IMR-90 (cell line): ENCODE measurements around the gene PACC1. TPM values are rescaled to one million over a fixed set of nuclear protein-coding genes. Genes with fewer than 3 reads are reported as not detected.

Source experiments
- ATAC-seq: fragments of 200-7000 bp; cut with Tn5 transposase; 2 replicates; pipeline ENCODE4 v1.9.1; 2020; ENCODE audit warnings: low read depth, mild to moderate bottlenecking, moderate library complexity
- BruUV-seq: library from RNA; stranded (reverse); fragments of 400-500 nt; replicated peaks from 2 replicates; lab custom pipeline; 2021; lab: Mats Ljungman, UMichigan
- CTCF ChIA-PET: fragments of 300-600 bp; formaldehyde crosslinking; extraction: SDS; loops from one replicate; lab custom pipeline; 2021; ENCODE audit warnings: antibody characterized with exemption; lab: Yijun Ruan, JAX
- POLR2A ChIA-PET: fragments of 300-600 bp; sonication (Branson Sonifier 250); formaldehyde crosslinking; loops from one replicate; lab custom pipeline; 2022; ENCODE audit warnings: antibody characterized with exemption; ENCODE audit not compliant: unreplicated experiment; lab: Charles Lee
- DNase-seq: peaks from one replicate; pipeline ENCODE4 v3.0.0; 2013
- H2AFZ ChIP-seq: replicated peaks from 2 replicates; pipeline ENCODE3; 2013; ENCODE audit warnings: low read length, mild to moderate bottlenecking; ENCODE audit not compliant: poor library complexity
- H2AK5ac ChIP-seq: 2 replicates; pipeline ENCODE4 v1.6.1; 2013; ENCODE audit warnings: low read depth, low read length, inconsistent platforms
- H2AK9ac ChIP-seq: replicated peaks from 2 replicates; pipeline ENCODE3; 2013; ENCODE audit warnings: mild to moderate bottlenecking, low read depth, low read length, moderate library complexity; ENCODE audit not compliant: poor library complexity
- H2BK120ac ChIP-seq: 2 replicates; pipeline ENCODE4 v1.6.1; 2013; ENCODE audit warnings: low read depth, low read length, inconsistent platforms
- H2BK15ac ChIP-seq: 3 replicates; pipeline ENCODE4 v1.6.1; 2013; ENCODE audit warnings: low read depth, low read length, inconsistent platforms
- H2BK20ac ChIP-seq: 2 replicates; pipeline ENCODE4 v1.6.1; 2013; ENCODE audit warnings: low read depth, mild to moderate bottlenecking, inconsistent platforms, low read length, moderate library complexity
- H2BK5ac ChIP-seq: 2 replicates; pipeline ENCODE4 v1.6.1; 2013; ENCODE audit warnings: mild to moderate bottlenecking, low read depth, low read length, inconsistent platforms; ENCODE audit not compliant: poor library complexity, severe bottlenecking
- H3K14ac ChIP-seq: replicated peaks from 2 replicates; pipeline ENCODE4 v1.6.1; 2013; ENCODE audit warnings: low read depth, low read length, inconsistent platforms
- H3K18ac ChIP-seq: 2 replicates; pipeline ENCODE4 v1.6.1; 2013; ENCODE audit warnings: low read depth, low read length, control low read depth
- H3K23ac ChIP-seq: 2 replicates; pipeline ENCODE4 v1.6.1; 2013; ENCODE audit warnings: low read depth, low read length, inconsistent platforms
- H3K27ac ChIP-seq: 2 replicates; pipeline ENCODE4 v1.5.1; 2013; ENCODE audit warnings: mild to moderate bottlenecking, control low read depth, low read length; ENCODE audit not compliant: insufficient read depth
- H3K27me3 ChIP-seq: 2 replicates; pipeline ENCODE4 v1.6.1; 2013; ENCODE audit warnings: low read length; ENCODE audit not compliant: control insufficient read depth, insufficient read depth
- H3K36me3 ChIP-seq: 2 replicates; pipeline ENCODE4 v1.6.1; 2013; ENCODE audit warnings: low read length, mixed read lengths; ENCODE audit not compliant: control insufficient read depth, insufficient read depth
- H3K4ac ChIP-seq: 2 replicates; pipeline ENCODE4 v1.6.1; 2013; ENCODE audit warnings: low read depth, low read length, inconsistent platforms
- H3K4me1 ChIP-seq: 2 replicates; pipeline ENCODE4 v1.6.1; 2013; ENCODE audit warnings: low read length, mixed read lengths; ENCODE audit not compliant: control insufficient read depth, insufficient read depth
- H3K4me2 ChIP-seq: 2 replicates; pipeline ENCODE4 v1.6.1; 2013; ENCODE audit warnings: low read depth, mild to moderate bottlenecking, control low read depth, low read length, moderate library complexity
- H3K4me3 ChIP-seq: 2 replicates; pipeline ENCODE4 v1.5.1; 2013; ENCODE audit warnings: low read depth, mild to moderate bottlenecking, control low read depth, low read length, moderate library complexity; ENCODE audit not compliant: insufficient read depth
- H3K56ac ChIP-seq: 2 replicates; pipeline ENCODE4 v1.6.1; 2013; ENCODE audit warnings: low read length, inconsistent platforms; ENCODE audit not compliant: insufficient read depth; ENCODE audit errors: extremely low read depth
- H3K79me1 ChIP-seq, 2 experiments: 2 replicates each; pipeline ENCODE4 v1.6.1; 2013; ENCODE audit warnings: low read length in 2 of 2, inconsistent platforms in 1 of 2, low read depth in 1 of 2
- H3K9ac ChIP-seq: 2 replicates; pipeline ENCODE4 v1.6.1; 2013; ENCODE audit warnings: low read depth, low read length, control low read depth
- H3K9me1 ChIP-seq: 2 replicates; pipeline ENCODE4 v1.6.1; 2013; ENCODE audit warnings: low read length, inconsistent platforms; ENCODE audit not compliant: insufficient read depth
- H3K9me3 ChIP-seq: 2 replicates; pipeline ENCODE4 v1.6.1; 2013; ENCODE audit warnings: low read length; ENCODE audit not compliant: control insufficient read depth, insufficient read depth
- H4K20me1 ChIP-seq: 2 replicates; pipeline ENCODE4 v1.6.1; 2013; ENCODE audit warnings: low read length, inconsistent platforms; ENCODE audit not compliant: insufficient read depth
- H4K5ac ChIP-seq: 2 replicates; pipeline ENCODE4 v1.6.1; 2013; ENCODE audit warnings: mild to moderate bottlenecking, low read depth, low read length, control low read depth
- H4K8ac ChIP-seq, 2 experiments: 2 replicates each; pipeline ENCODE4 v1.6.1; 2013; ENCODE audit warnings: low read depth in 2 of 2, low read length in 2 of 2, control low read depth in 1 of 2, inconsistent platforms in 1 of 2
- H4K91ac ChIP-seq: 2 replicates; pipeline ENCODE4 v1.6.1; 2013; ENCODE audit warnings: low read depth, low read length, inconsistent platforms; ENCODE audit not compliant: insufficient read depth
- BHLHE40 ChIP-seq: fragments of 150-350 bp; IDR thresholded peaks from 2 replicates; pipeline ENCODE4 v1.6.1; 2016; ENCODE audit warnings: mild to moderate bottlenecking, low read depth, low read length
- CEBPB ChIP-seq: IDR thresholded peaks from 2 replicates; pipeline ENCODE4 v1.6.1; 2012; ENCODE audit warnings: low read depth, low read length, improper control_type of control experiment
- CHD1 ChIP-seq: IDR thresholded peaks from 2 replicates; pipeline ENCODE4 v1.6.1; 2012; ENCODE audit warnings: low read depth, low read length, improper control_type of control experiment
- CTCF ChIP-seq: conservative IDR thresholded peaks from 2 replicates; pipeline ENCODE4 v1.5.1; 2012; ENCODE audit warnings: mild to moderate bottlenecking, low read depth, low read length, improper control_type of control experiment
- ELK1 ChIP-seq: fragments of 150-350 bp; IDR thresholded peaks from 2 replicates; pipeline ENCODE4 v1.6.1; 2016; ENCODE audit warnings: low read depth, mild to moderate bottlenecking, low read length, moderate library complexity, borderline replicate concordance
- FOS ChIP-seq: fragments of 150-350 bp; IDR thresholded peaks from 2 replicates; pipeline ENCODE4 v1.6.1; 2016; ENCODE audit warnings: low read depth, low read length
- MAFK ChIP-seq: IDR thresholded peaks from 2 replicates; pipeline ENCODE4 v1.6.1; 2012; ENCODE audit warnings: low read depth, low read length, improper control_type of control experiment
- MAZ ChIP-seq: IDR thresholded peaks from 2 replicates; pipeline ENCODE4 v1.6.1; 2012; ENCODE audit warnings: low read depth, mild to moderate bottlenecking, low read length, improper control_type of control experiment, moderate library complexity, borderline replicate concordance
- MXI1 ChIP-seq: IDR thresholded peaks from 2 replicates; pipeline ENCODE4 v1.6.1; 2012; ENCODE audit warnings: low read depth, mild to moderate bottlenecking, low read length, moderate library complexity, borderline replicate concordance
- POLR2A ChIP-seq: IDR thresholded peaks from 2 replicates; pipeline ENCODE4 v1.6.1; 2012; ENCODE audit warnings: mild to moderate bottlenecking, low read depth, low read length
- RAD21 ChIP-seq: IDR thresholded peaks from 2 replicates; pipeline ENCODE4 v1.6.1; 2012; ENCODE audit warnings: low read length, improper control_type of control experiment
- RCOR1 ChIP-seq: IDR thresholded peaks from 2 replicates; pipeline ENCODE4 v1.6.1; 2012; ENCODE audit warnings: mild to moderate bottlenecking, low read length, improper control_type of control experiment; ENCODE audit not compliant: insufficient replicate concordance
- RFX5 ChIP-seq: IDR thresholded peaks from 2 replicates; pipeline ENCODE4 v1.8.0; 2012; ENCODE audit warnings: low read depth, mild to moderate bottlenecking, low read length, moderate library complexity
- SMC3 ChIP-seq: fragments of 150-350 bp; IDR thresholded peaks from 2 replicates; pipeline ENCODE4 v1.6.1; 2016; ENCODE audit warnings: low read depth, mild to moderate bottlenecking, antibody characterized with exemption, low read length, moderate library complexity
- USF2 ChIP-seq: fragments of 150-350 bp; IDR thresholded peaks from 2 replicates; pipeline ENCODE4 v1.6.1; 2017; ENCODE audit warnings: mild to moderate bottlenecking, antibody characterized with exemption, low read length, low read depth
- WGBS, 2 experiments: methylation state at CpG; one replicate each; pipeline versions ENCODE4 v1.1.5 to v1.1.7; 2013; ENCODE audit warnings: missing lambda C conversion rate in 2 of 2; ENCODE audit not compliant: insufficient read length in 1 of 2; ENCODE audit errors: extremely low coverage in 2 of 2; 5-methylcytosine and 5-hydroxymethylcytosine counted together
- dilution Hi-C: fragments of 300-500 bp; cut with HindIII; formaldehyde crosslinking; loops from one replicate; pipeline ENCODE4 v1.14.3; 2018; ENCODE audit warnings: low sequenced_read_pairs; ENCODE audit not compliant: unreplicated experiment
- in situ Hi-C: fragments of 300-500 bp; cut with MboI; formaldehyde crosslinking; loops from 3 replicates; pipeline ENCODE4 v1.14.3; 2019; ENCODE audit warnings: low sequenced_read_pairs, inconsistent platforms, mixed read lengths
- intact Hi-C: fragments of 100-400 bp; cut with micrococcal nuclease; formaldehyde crosslinking; loops from 2 replicates; pipeline ENCODE4 v1.10.0; 2022
- polyA plus RNA-seq, 3 experiments: library from polyadenylated mRNA; depleted of rRNA; stranded (reverse); fragments of >200 nt; gene quantifications; 2 replicates each; pipeline ENCODE4 v1.2.3, GENCODE V29; 2012; ENCODE audit warnings: low replicate concordance in 1 of 3
- total RNA-seq: library from RNA; depleted of rRNA; stranded (reverse); fragments of >200 nt; gene quantifications from 2 replicates; pipeline ENCODE4 v1.2.3, GENCODE V29; 2012

PACC1 gene
- total and polyA plus RNA-seq, 2 of the 4 experiments (the other 2 are of a cell fraction) = 8.6 to 13.4 TPM

- no peak overlapping the region for H3K4ac ChIP-seq
- intact Hi-C loops = no loop called here
- no peak overlapping the region for H4K91ac ChIP-seq
- DNase-seq = no peak
- H2AFZ ChIP-seq = no peak overlapping the region
- H4K5ac ChIP-seq = no peak overlapping the region
- H3K56ac ChIP-seq = no peak overlapping the region
- no peak overlapping the region for H3K23ac ChIP-seq
- no peaks in the 10 kb centered on the region for H3K4me1 ChIP-seq
- H3K18ac ChIP-seq = no peak overlapping the region
- H4K20me1 ChIP-seq = no peaks in the 10 kb centered on the region
- H3K27me3 ChIP-seq = no peaks in the 10 kb centered on the region
- H3K4me2 ChIP-seq = no peak overlapping the region
- TF ChIP-seq RCOR1 (no peak), ELK1 (no peak), BHLHE40 (no peak), SMC3 (no peak), RFX5 (no peak), MAZ (no peak), CHD1 (no peak), MXI1 (no peak), MAFK (no peak), RAD21 (no peak), POLR2A (no peak), FOS (no peak), CTCF (no peak), USF2 (no peak), CEBPB (no peak)
- no TSS peak for BruUV-seq
- no peak overlapping the region for H2BK20ac ChIP-seq
- H2BK5ac ChIP-seq = no peak overlapping the region
- ATAC-seq = no peak
- peaks cover 11% of the 10 kb centered on the region; the same call in 1 of the 2 replicates for H3K9me1 ChIP-seq
- WGBS, 2 experiments = 100% methylated on average over 1 of the region's 2 CpGs; no CpG with 5 or more reads in 1 of the 2 experiments
- ChIA-PET CTCF (no interaction called here), POLR2A (no interaction called here)
- no peak overlapping the region for H2BK15ac ChIP-seq
- H3K14ac ChIP-seq = no peak overlapping the region
- in situ Hi-C loops = no loop called here
- H3K27ac ChIP-seq = no peak overlapping the region
- no peaks in the 10 kb centered on the region for H3K79me1 ChIP-seq
- H3K9me3 ChIP-seq = no peaks in the 10 kb centered on the region
- H2AK5ac ChIP-seq = no peak overlapping the region
- no peak overlapping the region for H4K8ac ChIP-seq
- no peak overlapping the region for H3K4me3 ChIP-seq
- peak overlapping the region; percentile 70 for H2AK9ac ChIP-seq
- H2BK120ac ChIP-seq = no peak overlapping the region
- peaks cover 28% of the 10 kb centered on the region for H3K36me3 ChIP-seq
- H3K9ac ChIP-seq = no peak overlapping the region
- dilution Hi-C loops = no loop called here
Measured at GRCh38 chr1:212379366-212379765, 35.3 kb downstream of the PACC1 start.
